Keratinocyte (primary cell): ENCODE results near the gene SEPTIN1.

Experiments used
- CTCF ChIP-seq, 3 experiments: IDR thresholded peaks in 1 of 3; conservative IDR thresholded peaks in 1 of 3; optimal IDR thresholded peaks in 1 of 3; 2 replicates in 2 of 3; 3 replicates in 1 of 3; pipeline versions ENCODE3 to v1.5.1; 2011; ENCODE audit warnings: low read length in 3 of 3, mild to moderate bottlenecking in 3 of 3, moderate library complexity in 2 of 3, control low read depth in 1 of 3, inconsistent platforms in 1 of 3; ENCODE audit not compliant: insufficient read depth in 2 of 3; ENCODE audit errors: extremely low read depth in 1 of 3
- EZH2 ChIP-seq: IDR thresholded peaks from one replicate; pipeline ENCODE4 v1.6.1; 2012; ENCODE audit warnings: inconsistent platforms, mild to moderate bottlenecking, low read length, moderate library complexity

GRCh38 chr16:30380803-30381208 lies 1.6 kb downstream of the SEPTIN1 start:
- TF ChIP-seq CTCF (optimal IDR thresholded peaks at IDR 0.05 in 1 of 3, IDR thresholded peaks at IDR 0.05 in 1 of 3, conservative IDR thresholded peaks at IDR 0.05 in 1 of 3; ENCODE audit: extremely low read depth in 1 of 3, insufficient read depth in 2 of 3, low read length in 3 of 3) (no peak), EZH2 (no peak)
